HG03571 (cell line): ENCODE results near the gene GUCA2A.

Experiments
- ATAC-seq: cut with Tn5 transposase; IDR thresholded peaks from one replicate; pipeline ENCODE4 v1.9.1; 2021; ENCODE audit not compliant: unreplicated experiment

GUCA2A gene

DNA sequence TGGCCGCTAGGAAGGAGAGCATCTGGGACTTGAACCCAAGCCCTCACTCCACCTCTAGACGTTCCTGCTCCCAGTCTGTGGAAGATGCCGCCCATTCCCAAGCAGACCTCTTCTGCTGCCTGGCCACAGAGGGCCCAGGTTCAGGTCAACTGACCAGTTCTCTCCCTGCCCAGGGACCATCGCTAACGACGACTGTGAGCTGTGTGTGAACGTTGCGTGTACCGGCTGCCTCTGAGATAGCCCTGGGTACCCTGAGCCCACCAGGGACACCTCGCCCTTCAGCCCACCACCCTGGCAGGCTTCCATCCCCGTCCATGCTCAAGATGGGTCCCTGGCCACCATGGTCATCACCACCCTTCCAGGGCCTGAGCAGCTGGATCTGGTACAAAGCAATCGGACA lies 9.2 kb downstream of the GUCA2A start:
- no peak for ATAC-seq

GRCh38 chr1:42154685-42155084 lies 9.9 kb downstream of the GUCA2A start:
- no peak for ATAC-seq

- ATAC-seq: no peak
Measured at GRCh38 chr1:42153624-42154023, 10.9 kb downstream of the GUCA2A start.

- no peak for ATAC-seq
Measured at GRCh38 chr1:42152907-42153600, 11.5 kb downstream of the GUCA2A start, which contains the start of gene GUCA2B. TSS of gene GUCA2B (plus strand) at chr1:42153410. CDS start at chr1:42153451, 41 bp downstream.

- ATAC-seq: no peak
Measured at GRCh38 chr1:42152119-42152518, 12.4 kb downstream of the GUCA2A start.

GRCh38 chr1:42150651-42151050 lies 13.9 kb downstream of the GUCA2A start:
- no peak for ATAC-seq

GRCh38 chr1:42148166-42148565 lies 16.4 kb downstream of the GUCA2A start:
- ATAC-seq: no peak

DNA sequence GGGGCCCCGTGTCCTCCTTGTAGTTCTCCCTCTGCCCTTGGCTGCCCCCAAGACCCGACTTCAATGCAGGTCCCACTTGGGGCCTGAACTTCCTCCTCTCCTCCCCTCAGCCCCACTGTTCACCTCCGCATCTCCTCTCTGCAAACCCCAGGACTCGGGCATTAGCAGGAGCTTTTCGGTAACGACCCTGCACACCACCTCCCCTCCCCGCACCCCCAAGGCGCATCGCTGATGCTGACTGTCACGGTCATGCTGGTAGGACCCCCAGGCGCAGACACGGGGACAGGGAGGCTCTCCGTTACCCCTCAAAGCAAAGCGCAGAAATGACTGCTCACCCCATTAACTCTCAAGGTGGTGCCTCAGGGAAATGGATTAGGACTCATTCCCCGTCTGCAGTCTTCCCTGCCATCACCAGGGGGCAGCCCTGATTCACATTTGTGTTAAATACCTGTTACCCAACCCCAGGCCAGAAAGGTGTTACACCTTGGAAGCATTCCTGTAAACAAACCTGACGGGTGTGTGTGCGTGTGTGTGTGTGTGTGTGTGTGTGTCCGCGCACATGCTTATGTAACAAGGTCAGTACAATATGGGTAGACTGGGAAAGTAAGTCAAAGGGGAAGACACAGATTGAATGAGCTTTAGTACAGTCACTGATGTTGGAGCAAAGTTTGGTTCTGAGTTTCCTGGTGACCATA lies 17.8 kb downstream of the GUCA2A start:
- ATAC-seq: no peak

GRCh38 chr1:42145764-42146625 lies 18.6 kb downstream of the GUCA2A start:
- ATAC-seq: no peak

GRCh38 chr1:42145389-42145716 lies 19.2 kb downstream of the GUCA2A start:
- ATAC-seq: no peak

DNA sequence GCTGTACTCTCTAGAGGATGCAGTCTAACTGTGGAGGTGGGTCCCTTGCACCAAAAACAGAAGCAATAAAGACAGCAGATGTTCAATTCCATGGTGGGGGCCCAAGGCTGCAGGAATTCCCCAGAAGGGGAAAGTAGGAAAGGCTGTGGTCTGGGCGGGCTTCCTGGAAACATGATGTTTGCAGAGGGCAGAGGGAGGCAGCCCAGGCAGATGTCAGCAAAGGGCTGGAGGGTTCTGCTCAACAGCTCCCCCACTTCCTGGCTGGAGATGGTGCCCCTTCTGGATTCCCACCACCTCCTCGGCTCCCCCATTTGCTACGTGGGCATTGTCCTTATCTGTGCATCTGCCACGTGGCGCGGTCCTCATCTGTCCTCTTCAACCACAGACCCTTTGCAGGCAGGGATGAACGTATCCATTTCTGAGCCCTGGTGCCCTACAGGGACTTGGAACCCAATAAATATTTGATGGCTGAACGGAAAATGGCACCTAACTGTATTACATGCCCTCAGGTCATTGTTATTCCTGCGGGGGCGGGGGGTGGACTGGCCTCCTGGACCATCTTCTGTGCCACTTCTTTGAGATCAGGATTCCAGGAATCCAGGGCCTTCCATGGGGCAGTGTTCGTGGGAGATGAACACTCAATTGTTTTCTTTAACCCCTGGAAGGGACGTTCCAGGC lies 19.7 kb downstream of the GUCA2A start:
- ATAC-seq: no peak

- ATAC-seq: no peak
Measured at GRCh38 chr1:42143896-42144710, 20.4 kb downstream of the GUCA2A start.

DNA sequence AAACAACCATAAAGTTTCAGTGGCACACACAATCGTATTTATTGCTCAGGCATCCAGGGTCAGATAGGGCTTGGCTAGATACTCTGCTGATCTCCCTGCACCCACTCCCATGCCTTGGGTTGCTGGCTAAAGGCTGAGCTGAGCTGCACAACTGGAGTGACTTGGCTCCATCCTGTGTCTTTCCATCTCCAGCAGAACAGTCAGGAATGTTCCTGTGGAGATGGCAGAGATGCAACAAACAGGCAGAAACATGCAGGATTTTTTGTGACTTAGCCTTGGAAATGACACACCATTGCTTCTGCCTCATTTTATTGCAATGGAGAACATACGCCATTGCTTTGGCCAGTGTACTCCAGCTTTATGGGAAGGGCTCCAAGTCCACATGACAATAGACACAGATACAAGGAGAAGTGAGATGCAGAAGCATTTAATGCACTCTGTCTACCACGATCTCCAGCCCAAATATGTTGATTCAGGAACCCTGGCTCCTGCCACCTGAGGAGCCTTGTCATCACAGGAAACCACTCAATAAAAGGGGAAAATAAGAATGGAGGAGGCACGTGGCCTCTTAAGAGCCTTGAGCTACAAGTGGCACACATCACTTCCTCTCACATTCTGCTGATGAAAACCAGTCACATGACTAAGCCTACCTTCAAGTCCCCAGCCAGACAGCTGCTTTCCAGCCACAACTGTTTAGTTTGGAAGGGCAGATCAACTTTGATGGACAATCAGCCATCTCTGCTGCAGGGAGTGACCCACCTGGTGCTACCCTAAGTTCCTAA lies 21.5 kb downstream of the GUCA2A start:
- no peak for ATAC-seq

GRCh38 chr1:42141978-42142377 lies 22.6 kb downstream of the GUCA2A start:
- ATAC-seq: no peak

DNA sequence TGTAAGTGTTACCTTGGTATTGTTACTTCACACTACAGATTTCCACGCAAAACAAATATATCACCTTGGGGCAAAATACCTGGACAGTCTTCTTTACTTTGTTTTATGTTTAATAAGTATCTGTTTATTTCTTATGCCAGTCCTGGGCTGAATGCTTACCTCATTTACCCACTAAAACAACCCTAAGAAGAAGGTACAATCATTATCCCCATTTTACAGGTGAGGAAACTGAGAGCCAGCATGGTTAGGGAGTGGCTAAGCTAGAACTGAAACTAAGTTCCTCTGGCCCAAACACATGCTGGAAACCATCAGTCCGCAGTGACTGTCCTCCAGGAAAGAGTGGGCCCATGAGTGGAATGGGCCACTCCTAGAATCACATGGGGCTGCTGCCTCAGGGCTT lies 24.4 kb downstream of the GUCA2A start:
- ATAC-seq: no peak

DNA sequence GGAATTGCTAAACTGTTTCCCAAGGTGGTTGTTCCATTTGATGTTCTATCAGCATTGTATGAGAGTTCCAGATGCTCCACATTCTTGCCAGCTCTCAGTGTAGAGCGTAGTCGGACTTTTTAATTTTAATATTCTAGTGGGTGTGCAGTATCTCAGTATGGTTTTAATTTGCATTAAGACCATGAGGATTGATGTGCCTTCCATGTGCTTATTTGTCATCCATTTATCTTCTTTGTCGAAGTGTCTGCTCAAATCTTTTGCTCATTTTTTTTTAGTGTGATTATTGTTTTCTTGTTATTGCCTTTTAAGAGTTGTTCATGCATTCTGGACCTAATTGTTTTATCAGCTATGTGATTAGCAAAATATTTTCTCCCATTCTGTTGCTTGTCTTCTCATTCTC lies 25.1 kb downstream of the GUCA2A start:
- ATAC-seq: no peak

DNA sequence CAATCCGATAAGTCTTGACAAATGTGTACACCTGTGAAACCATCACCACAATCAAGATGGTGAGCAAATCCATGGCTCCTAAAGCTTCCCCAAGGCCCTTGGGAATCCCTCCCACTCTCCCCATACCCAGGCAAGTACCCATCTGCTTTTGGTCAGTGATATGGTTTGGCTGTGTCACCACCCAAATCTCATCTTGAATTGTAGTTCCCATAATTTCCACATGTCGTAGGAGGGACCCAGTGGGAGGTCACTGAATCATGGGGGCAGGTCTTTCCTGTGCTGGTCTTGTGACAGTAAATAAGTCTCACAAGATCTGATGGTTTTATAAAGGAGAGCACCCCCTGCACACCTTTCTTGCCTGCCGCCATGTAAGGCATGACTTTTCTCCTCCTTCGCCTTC lies 26.0 kb downstream of the GUCA2A start:
- no peak for ATAC-seq

DNA sequence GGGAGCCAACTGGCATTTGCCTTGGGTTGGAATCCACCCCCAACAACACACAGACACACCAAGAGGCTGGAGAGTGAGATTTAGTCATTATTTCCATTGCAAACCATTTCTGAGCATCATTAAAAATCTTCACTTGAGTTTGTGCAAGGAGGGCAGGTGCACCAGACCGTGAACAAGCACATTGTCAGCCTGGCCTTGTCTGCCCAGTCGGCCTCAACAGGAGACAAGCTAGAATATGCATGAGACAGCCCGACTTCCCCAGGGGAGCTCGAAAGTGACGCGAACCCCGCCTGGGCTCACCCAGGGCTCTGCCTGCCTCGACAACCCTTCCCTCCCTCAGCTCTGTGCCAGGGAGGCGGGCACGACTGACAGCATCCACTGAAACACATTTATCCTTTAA lies 26.8 kb downstream of the GUCA2A start:
- ATAC-seq: no peak

- no peak for ATAC-seq
Measured at GRCh38 chr1:42136466-42136865, 28.1 kb downstream of the GUCA2A start.

- ATAC-seq: no peak
Measured at GRCh38 chr1:42135426-42135825, 29.1 kb downstream of the GUCA2A start.
